Choroid plexus epithelial cell (primary cell): ENCODE measurements around the gene CEP20.

Experiments
- DNase-seq: peaks from one replicate; pipeline ENCODE4 v3.0.0-alpha.2; 2010; ENCODE audit warnings: low read depth
- H3K4me3 ChIP-seq: 2 replicates; pipeline ENCODE4 v1.5.1; 2011; ENCODE audit warnings: low read depth, mild to moderate bottlenecking, control low read depth, low read length, moderate library complexity
- TF ChIP-seq, protein P1 (sequence below): conservative IDR thresholded peaks from 2 replicates; pipeline ENCODE4 v1.5.1; 2011; ENCODE audit warnings: low read depth, mild to moderate bottlenecking, control low read depth, inconsistent platforms, low read length, moderate library complexity

The CEP20 gene

DNA sequence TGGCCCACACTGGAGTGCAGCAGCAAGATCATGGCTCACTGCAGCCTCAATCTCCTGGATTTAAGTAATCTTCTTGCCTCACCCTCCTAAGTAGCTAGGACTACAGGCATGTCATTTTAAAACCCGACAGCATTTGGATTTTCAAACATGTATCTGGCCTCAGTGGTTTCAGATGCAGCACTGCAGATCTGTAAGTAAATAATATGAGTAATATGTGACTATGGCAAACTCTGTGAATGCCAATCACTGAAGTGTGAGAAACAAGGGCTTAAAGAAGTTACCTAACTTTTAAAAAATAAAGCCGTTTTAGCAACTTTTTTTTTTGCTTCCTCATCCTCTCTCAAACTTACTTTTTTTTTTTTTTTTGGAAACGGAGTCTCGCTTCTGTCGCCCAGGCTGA, 11.9 kb downstream of the CEP20 start:
- no peak overlapping the region for H3K4me3 ChIP-seq
- DNase-seq, result no peak
- TF ChIP-seq, protein P1, sequence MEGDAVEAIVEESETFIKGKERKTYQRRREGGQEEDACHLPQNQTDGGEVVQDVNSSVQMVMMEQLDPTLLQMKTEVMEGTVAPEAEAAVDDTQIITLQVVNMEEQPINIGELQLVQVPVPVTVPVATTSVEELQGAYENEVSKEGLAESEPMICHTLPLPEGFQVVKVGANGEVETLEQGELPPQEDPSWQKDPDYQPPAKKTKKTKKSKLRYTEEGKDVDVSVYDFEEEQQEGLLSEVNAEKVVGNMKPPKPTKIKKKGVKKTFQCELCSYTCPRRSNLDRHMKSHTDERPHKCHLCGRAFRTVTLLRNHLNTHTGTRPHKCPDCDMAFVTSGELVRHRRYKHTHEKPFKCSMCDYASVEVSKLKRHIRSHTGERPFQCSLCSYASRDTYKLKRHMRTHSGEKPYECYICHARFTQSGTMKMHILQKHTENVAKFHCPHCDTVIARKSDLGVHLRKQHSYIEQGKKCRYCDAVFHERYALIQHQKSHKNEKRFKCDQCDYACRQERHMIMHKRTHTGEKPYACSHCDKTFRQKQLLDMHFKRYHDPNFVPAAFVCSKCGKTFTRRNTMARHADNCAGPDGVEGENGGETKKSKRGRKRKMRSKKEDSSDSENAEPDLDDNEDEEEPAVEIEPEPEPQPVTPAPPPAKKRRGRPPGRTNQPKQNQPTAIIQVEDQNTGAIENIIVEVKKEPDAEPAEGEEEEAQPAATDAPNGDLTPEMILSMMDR, result no peak

DNA sequence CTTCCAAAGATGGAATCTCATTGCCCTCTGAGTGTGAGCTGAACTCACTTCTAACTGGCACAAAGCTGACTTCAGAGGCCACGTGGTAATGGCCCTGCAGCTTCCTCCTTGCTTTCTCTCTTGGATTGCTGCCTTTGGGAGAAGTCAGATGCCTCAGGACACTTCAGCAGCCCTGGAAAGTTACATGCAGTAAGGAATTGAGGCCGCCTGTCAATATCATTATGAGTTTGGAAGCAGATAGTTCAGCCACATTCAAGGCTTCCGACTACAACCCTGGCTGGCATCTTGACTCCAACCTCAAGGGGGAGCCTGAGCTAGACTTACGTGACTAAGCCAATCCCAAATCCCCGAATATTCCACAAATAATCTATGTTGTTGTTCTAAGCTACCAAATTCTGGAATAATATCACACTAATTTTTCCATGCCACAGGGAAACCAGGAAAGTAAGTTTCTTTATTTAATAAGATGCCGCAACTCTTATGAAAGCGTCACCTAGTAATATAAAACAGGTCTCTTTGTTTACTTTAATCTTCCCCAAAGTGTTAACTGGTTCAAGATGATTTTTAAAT, 13.6 kb downstream of the CEP20 start:
- TF ChIP-seq, protein P1, result peak; percentile 89
- no peak overlapping the region for H3K4me3 ChIP-seq
- DNase-seq, result peak; percentile 88

DNA sequence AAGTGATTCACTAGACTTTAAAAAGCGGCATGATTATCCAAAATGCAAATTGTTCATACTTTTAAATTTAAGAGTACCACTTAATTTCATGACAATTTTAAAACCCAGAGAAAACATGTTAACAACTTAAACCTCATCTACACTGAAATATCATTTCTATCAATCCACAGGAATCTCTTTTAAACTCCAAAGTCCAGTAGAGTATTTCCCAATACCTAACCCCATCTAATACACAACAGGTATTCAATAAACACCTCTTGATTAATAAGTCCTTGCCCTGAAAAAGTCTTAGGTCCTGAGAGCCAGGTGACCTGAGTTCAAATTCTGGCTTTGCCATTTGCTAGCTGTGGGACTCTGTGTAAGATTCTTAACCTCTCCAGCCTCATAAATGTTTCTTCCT, 14.7 kb downstream of the CEP20 start:
- no peak overlapping the region for H3K4me3 ChIP-seq
- DNase-seq, result no peak
- TF ChIP-seq, protein P1, result no peak

DNA sequence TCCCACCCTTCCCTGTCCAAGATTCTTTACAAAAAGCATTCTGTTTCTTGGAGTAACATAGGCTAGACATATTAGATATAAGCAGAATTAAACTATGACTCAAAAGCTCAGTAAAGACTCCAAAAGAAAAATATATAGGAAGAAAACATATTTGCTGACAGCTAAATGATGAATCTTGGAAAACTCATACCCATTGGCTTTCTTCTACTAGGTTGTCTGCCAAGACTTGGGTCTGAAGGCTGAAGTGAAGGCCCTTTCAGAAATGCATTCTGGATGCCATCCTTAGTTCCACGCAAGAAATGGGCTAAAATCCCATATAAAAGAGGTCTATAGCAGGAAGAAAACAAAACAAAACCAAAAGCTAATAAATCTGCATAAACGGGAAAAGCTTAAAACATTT, 15.1 kb downstream of the CEP20 start:
- no peak overlapping the region for H3K4me3 ChIP-seq
- no peak for DNase-seq
- TF ChIP-seq, protein P1, result no peak

DNA sequence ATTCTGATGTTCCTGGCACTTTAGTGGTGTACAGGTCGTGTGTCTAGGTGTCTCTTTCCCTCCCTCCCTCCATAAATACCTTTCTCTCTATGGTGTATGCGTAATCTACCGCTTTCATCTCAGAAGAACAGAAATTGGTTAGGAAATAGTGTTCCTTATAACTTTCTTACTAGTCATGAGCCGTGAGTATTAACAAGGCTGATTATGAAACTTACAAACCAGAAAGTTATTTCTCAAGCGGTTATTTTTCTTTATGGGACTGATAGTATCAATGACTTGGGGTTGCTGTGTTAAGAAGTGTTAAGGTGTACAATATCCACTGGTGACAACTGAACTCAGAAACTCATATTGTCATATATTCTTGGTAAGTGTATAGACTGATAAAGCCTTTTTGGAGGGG, 18.4 kb downstream of the CEP20 start:
- H3K4me3 ChIP-seq, result no peak overlapping the region
- TF ChIP-seq, protein P1, result no peak
- no peak for DNase-seq

DNA sequence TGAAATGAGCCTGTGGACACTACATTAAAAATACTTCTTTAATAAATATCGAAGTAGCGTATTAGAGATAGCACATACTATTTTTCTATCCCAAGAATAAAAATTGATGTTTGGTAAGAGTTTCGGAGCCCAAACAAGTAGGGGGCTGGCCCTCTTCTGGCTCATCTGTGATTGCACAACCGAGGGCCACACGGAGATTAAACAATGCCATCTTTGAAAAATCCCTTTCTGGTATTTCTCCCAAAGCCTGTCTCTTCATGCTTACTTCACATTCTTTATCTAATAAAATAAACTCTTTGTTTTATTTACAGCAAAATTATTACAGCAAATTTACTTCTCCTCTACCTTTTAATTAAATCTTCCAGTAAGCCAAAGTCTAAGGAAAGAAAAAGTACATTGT, 22.0 kb downstream of the CEP20 start:
- DNase-seq, result no peak
- no peak overlapping the region for H3K4me3 ChIP-seq
- TF ChIP-seq, protein P1, result no peak

DNA sequence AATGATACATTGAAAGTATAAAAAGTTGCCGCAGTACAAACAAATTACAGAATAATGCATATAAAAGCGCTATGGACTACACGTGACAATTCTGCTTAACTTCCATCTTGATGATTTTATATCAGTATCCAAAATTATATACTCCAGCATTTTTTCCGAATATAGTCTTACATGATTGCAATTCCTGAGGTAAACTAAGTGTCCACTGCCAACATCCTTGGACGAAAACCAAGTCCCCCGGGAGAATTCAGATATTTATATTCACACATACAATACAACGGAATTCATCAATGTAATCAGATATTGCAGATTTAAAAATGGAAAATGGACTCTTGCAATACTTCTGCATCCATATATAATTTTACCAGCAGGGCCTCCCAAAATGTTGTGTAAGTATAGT, 22.7 kb downstream of the CEP20 start:
- no peak overlapping the region for H3K4me3 ChIP-seq
- TF ChIP-seq, protein P1, result no peak
- DNase-seq, result peak; percentile 24
